GM21737 (cell line): ENCODE measurements around the gene CKS1B.

ENCODE experiments used
- ATAC-seq: cut with Tn5 transposase; IDR thresholded peaks from one replicate; pipeline ENCODE4 v1.9.1; 2021; ENCODE audit warnings: mild to moderate bottlenecking, moderate library complexity; ENCODE audit not compliant: unreplicated experiment

CKS1B gene

GRCh38 chr1:154974102-154974807 lies at the start of gene CKS1B:
Gene CKS1B (plus strand): TSS chr1:154974681. CDS start chr1:154974746, 65 bp downstream.
- ATAC-seq = peak; percentile 69

GRCh38 chr1:154925335-154926170 lies 48.9 kb upstream of the CKS1B start:
- ATAC-seq = no peak

GRCh38 chr1:154926201-154926600 lies 48.3 kb upstream of the CKS1B start:
- no peak for ATAC-seq

GRCh38 chr1:154931940-154932487 lies 42.5 kb upstream of the CKS1B start:
- no peak for ATAC-seq

GRCh38 chr1:154934358-154934948 lies 40.0 kb upstream of the CKS1B start:
- ATAC-seq = no peak

GRCh38 chr1:154935749-154936554 lies 38.5 kb upstream of the CKS1B start:
- no peak for ATAC-seq

- ATAC-seq = peak; percentile 63
Observed at GRCh38 chr1:154936555-154937084, 37.9 kb upstream of the CKS1B start, which contains the start of gene PMVK. Gene PMVK (minus strand): TSS chr1:154936719. CDS start chr1:154936685, 34 bp downstream.

- ATAC-seq = peak; percentile 60
Observed at GRCh38 chr1:154937085-154937987, 37.1 kb upstream of the CKS1B start.

DNA sequence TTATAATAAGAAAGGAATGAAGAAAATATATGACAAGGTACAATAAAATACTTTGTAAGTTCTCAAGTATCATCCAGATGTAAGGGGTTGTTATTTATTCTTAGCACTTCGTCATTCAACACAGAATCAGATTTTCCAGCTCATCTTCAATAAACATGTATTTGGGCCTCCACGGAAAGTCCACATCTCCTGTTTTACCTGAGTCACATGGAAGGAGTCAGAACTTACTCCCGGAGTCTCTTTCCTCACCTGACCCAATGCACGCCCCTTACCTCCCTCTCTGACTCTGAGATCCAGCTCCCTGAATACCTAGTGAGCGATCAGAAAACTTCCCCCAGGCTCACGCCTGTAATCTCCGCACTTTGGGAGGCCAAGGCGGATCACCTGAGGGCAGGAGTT lies 36.5 kb upstream of the CKS1B start:
- ATAC-seq = no peak

GRCh38 chr1:154938604-154939399 lies 35.7 kb upstream of the CKS1B start:
- no peak for ATAC-seq

- no peak for ATAC-seq
Observed at GRCh38 chr1:154940213-154940560, 34.3 kb upstream of the CKS1B start.

DNA sequence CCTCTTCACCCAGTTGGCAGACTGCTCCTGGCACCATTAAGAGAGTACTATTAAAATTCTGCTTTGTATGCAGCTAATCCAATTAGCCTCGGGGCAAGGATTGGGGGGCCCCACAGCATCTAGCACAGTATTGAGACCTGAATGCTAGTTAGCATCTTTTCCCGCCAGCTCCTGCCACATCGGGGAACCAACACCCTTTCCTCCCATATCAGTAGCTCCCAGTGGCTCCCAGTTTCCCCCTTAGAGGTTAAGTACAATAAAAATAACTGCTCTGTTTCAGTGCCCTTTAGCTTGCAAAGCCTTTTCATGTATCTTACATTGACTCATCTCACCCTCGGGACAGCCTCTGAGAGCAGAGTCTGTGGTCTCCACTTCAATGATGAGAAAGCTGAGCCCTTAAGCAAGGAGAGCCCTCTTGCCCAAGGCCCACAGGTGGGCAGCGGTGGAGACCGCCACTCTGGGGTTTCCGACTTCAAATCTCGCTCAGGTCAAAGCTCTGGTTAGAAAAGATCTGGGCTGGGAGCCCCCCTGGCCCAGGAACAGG lies 33.8 kb upstream of the CKS1B start:
- ATAC-seq = no peak

GRCh38 chr1:154941333-154942013 lies 33.0 kb upstream of the CKS1B start:
- ATAC-seq = no peak

DNA sequence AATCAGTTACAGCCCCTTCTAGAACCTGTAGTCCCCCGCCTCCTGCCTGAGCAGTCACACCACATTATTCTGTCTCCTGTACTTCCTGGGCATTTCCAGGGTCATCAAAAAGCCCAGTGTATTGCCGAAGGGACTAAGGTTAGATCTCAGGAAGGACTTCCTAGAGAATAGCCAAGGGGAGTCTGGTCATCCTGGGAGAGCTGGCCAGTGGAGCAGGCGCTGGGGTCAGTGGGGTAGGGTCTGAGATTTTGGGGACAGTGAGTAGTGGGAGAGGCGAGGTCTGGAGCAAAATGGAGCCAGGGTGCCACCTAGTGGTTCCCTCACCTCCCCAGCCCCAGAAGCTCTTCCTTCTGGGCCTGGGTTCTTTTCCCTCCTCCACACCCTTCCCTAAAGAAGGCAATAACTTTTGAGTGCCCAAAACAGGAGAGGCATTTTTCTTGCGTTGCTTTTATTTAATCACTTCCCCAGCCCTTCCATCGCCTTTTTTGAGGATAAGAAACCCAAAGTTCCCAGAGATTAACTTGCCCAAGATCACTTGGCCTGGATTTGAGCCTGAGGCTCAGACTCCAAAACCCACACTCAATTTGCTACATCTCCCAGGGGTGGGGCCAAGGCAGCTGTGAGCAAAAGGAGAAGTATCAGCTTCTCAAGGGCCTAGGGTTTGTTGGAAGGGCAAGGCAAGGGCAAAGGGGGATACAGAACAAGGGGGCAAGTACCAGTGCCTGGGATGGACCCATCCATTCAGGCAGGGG lies 30.7 kb upstream of the CKS1B start:
- no peak for ATAC-seq

DNA sequence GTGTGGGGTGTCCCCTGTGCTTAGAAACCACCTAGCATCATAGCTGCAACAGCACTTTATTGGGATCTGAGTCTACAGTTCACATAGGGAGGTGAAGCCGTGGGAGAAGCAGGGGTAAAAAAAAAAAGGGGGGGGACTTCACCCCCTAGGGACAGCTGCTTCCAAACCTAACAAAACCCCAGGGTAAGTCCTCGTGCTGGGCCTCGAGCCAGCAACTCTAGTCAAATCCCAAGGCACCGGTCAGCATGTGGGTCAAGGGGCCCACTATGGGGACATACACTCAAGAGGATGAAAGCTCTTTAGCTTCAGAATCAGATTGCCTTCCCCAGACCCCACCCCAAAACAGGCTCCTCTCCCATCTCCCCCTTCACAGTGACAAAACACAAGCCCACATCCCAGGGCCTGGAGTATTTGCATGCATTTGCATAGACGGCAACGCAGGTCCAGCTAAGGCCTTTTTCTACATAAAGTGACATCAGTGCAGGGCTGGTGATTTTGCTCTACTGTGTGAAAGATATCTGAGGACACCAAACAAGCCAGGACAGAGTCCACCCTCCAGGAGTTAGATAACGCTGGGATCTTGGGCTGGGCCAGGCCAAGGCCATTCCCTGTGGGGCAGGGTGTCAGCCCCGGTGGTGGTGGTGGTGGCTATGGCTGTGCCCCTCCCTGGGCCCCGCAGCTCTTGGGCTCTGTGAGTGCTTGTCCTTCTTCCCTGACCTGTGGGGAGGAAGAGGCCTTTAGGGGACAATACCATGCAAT lies 29.9 kb upstream of the CKS1B start:
- no peak for ATAC-seq
